BE2C (cell line): ENCODE data around the gene RPS19BP1.
A peak's percentile ranks its signal among the peaks of the same experiment; 100 is the strongest.

Experiments used
- DNase-seq: peaks from one replicate; pipeline ENCODE4 v3.0.0-alpha.2; 2020
- H3K27me3 ChIP-seq: fragments of 250-450 bp; sonication (Bioruptor Pico); 2 replicates; pipeline ENCODE4 v1.5.1; 2020; ENCODE audit warnings: mild to moderate bottlenecking
- H3K36me3 ChIP-seq: fragments of 250-450 bp; sonication (Bioruptor Pico); 2 replicates; pipeline ENCODE4 v1.5.1; 2020; ENCODE audit warnings: mild to moderate bottlenecking
- H3K4me1 ChIP-seq: fragments of 250-450 bp; sonication (Bioruptor Pico); 2 replicates; pipeline ENCODE4 v1.5.1; 2020
- H3K4me3 ChIP-seq: 2 replicates; pipeline ENCODE4 v1.5.1; 2011; ENCODE audit warnings: low read depth, low read length
- H3K9me3 ChIP-seq: fragments of 250-450 bp; sonication (Bioruptor Pico); 2 replicates; pipeline ENCODE4 v1.5.1; 2020
- CTCF ChIP-seq: IDR thresholded peaks from 2 replicates; pipeline ENCODE4 v1.5.1; 2012; ENCODE audit warnings: mild to moderate bottlenecking, low read depth, low read length

Gene RPS19BP1

GRCh38 chr22:39528681-39529486, 3.7 kb downstream of the RPS19BP1 start:
- Histone ChIP-seq H3K27me3 (no peaks in the 10 kb centered on the region), H3K36me3 (peaks cover 45% of the 10 kb centered on the region), H3K9me3 (no peaks in the 10 kb centered on the region), H3K4me3 (peak overlapping the region; percentile 27), H3K4me1 (peaks cover 24% of the 10 kb centered on the region)
- DNase-seq: peak; percentile 92
- peak; percentile 99 for TF ChIP-seq CTCF

GRCh38 chr22:39528080-39528661, 4.4 kb downstream of the RPS19BP1 start:
- DNase-seq: peak; percentile 91
- H3K27me3 ChIP-seq: no peaks in the 10 kb centered on the region
- H3K36me3 ChIP-seq: peaks cover 52% of the 10 kb centered on the region
- H3K9me3 ChIP-seq: no peaks in the 10 kb centered on the region
- peaks cover 24% of the 10 kb centered on the region for H3K4me1 ChIP-seq
- H3K4me3 ChIP-seq: peak overlapping the region; percentile 27
- TF ChIP-seq CTCF: no peak

GRCh38 chr22:39527481-39527961, 5.0 kb downstream of the RPS19BP1 start:
- peaks cover 28% of the 10 kb centered on the region for H3K4me1 ChIP-seq
- H3K9me3 ChIP-seq: no peaks in the 10 kb centered on the region
- no peaks in the 10 kb centered on the region for H3K27me3 ChIP-seq
- TF ChIP-seq CTCF: no peak
- DNase-seq: peak; percentile 32
- H3K4me3 ChIP-seq: no peak overlapping the region
- H3K36me3 ChIP-seq: peaks cover 59% of the 10 kb centered on the region

GRCh38 chr22:39526736-39527171, 5.8 kb downstream of the RPS19BP1 start:
- Histone ChIP-seq H3K9me3 (no peaks in the 10 kb centered on the region), H3K4me3 (no peak overlapping the region), H3K36me3 (peaks cover 67% of the 10 kb centered on the region), H3K4me1 (peaks cover 28% of the 10 kb centered on the region), H3K27me3 (no peaks in the 10 kb centered on the region)
- DNase-seq: no peak
- TF ChIP-seq CTCF: no peak

- H3K36me3 ChIP-seq: peaks cover 75% of the 10 kb centered on the region
- peaks cover 23% of the 10 kb centered on the region for H3K4me1 ChIP-seq
- H3K27me3 ChIP-seq: no peaks in the 10 kb centered on the region
- TF ChIP-seq CTCF: no peak
- H3K4me3 ChIP-seq: no peak overlapping the region
- no peak for DNase-seq
- H3K9me3 ChIP-seq: no peaks in the 10 kb centered on the region
These were observed 6.9 kb downstream of the RPS19BP1 start for GRCh38 chr22:39525658-39525975.
